GM18520 (cell line): ENCODE measurements around the gene MAGI3.
"Not testable (repeated sequence)": the region's sequence is repeated elsewhere in the genome, so short reads cannot be mapped to it uniquely, and the experiment has no call there.

ENCODE experiments used
- ATAC-seq: cut with Tn5 transposase; IDR thresholded peaks from one replicate; pipeline ENCODE4 v1.9.1; 2021; ENCODE audit not compliant: unreplicated experiment

The MAGI3 gene

GRCh38 chr1:113439277-113439670, 49.0 kb downstream of the MAGI3 start:
- ATAC-seq = no peak

- no peak for ATAC-seq
These were observed 51.8 kb downstream of the MAGI3 start for GRCh38 chr1:113442131-113442530.

GRCh38 chr1:113444857-113445256, 54.5 kb downstream of the MAGI3 start:
- no peak for ATAC-seq

GRCh38 chr1:113451710-113452109, 61.4 kb downstream of the MAGI3 start:
- no peak for ATAC-seq

GRCh38 chr1:113452921-113453770, 62.8 kb downstream of the MAGI3 start:
- ATAC-seq = no peak

- ATAC-seq = no peak
These were observed 63.4 kb downstream of the MAGI3 start for GRCh38 chr1:113453771-113454083.

GRCh38 chr1:113455374-113455773, 65.1 kb downstream of the MAGI3 start:
- ATAC-seq = no peak

- no peak for ATAC-seq
These were observed 66.7 kb downstream of the MAGI3 start for GRCh38 chr1:113456967-113457366.

GRCh38 chr1:113459279-113459678, 69.0 kb downstream of the MAGI3 start:
- no peak for ATAC-seq

- no peak for ATAC-seq
These were observed 77.7 kb downstream of the MAGI3 start for GRCh38 chr1:113467991-113468390.

- not testable (repeated sequence) for ATAC-seq
These were observed 88.3 kb downstream of the MAGI3 start for GRCh38 chr1:113478427-113479195.

GRCh38 chr1:113479713-113480676, 89.7 kb downstream of the MAGI3 start:
- ATAC-seq = no peak

- ATAC-seq = not testable (repeated sequence)
These were observed 94.8 kb downstream of the MAGI3 start for GRCh38 chr1:113485131-113485530.

- no peak for ATAC-seq
These were observed 98.4 kb downstream of the MAGI3 start for GRCh38 chr1:113488576-113489177.

- no peak for ATAC-seq
These were observed 100.1 kb downstream of the MAGI3 start for GRCh38 chr1:113490384-113490783.

GRCh38 chr1:113493533-113493932, 103.2 kb downstream of the MAGI3 start:
- ATAC-seq = no peak

- ATAC-seq = no peak
These were observed 115.0 kb downstream of the MAGI3 start for GRCh38 chr1:113505357-113505756.

- no peak for ATAC-seq
These were observed 117.4 kb downstream of the MAGI3 start for GRCh38 chr1:113507552-113508214.

GRCh38 chr1:113508364-113509164, 118.2 kb downstream of the MAGI3 start:
- ATAC-seq = no peak
